Endothelial cell of umbilical vein (primary cell): ENCODE measurements around the gene BCL11B. TPM values are rescaled to one million over a fixed set of nuclear protein-coding genes. Genes with fewer than 3 reads are reported as not detected.

Experiments
- BruUV-seq: library from RNA; stranded (reverse); fragments of 400-500 nt; replicated peaks from 2 replicates; lab custom pipeline; 2021; lab: Mats Ljungman, UMichigan
- CTCF ChIA-PET: fragments of 300-600, 350-600 bp; sonication (Branson Sonifier 250); formaldehyde crosslinking; loops from one replicate; lab custom pipeline; 2021; ENCODE audit warnings: antibody characterized with exemption, inconsistent platforms; lab: Charles Lee
- POLR2A ChIA-PET: fragments of 300-600, 350-600 bp; sonication (Branson Sonifier 250); formaldehyde crosslinking; loops from one replicate; lab custom pipeline; 2021; ENCODE audit warnings: antibody characterized with exemption, inconsistent platforms; lab: Charles Lee
- DNase-seq: peaks from one replicate; pipeline ENCODE4 v3.0.0-alpha.2; 2011; ENCODE audit warnings: low read depth, low spot score
- FAIRE-seq: peaks from 2 replicates; lab custom pipeline; 2011; peaks lifted over from hg19 to GRCh38; lab: Jason Lieb, UNC
- H2AFZ ChIP-seq: 2 replicates; pipeline ENCODE4 v1.6.0; 2012; ENCODE audit warnings: low read depth, low read length, control low read depth, inconsistent platforms
- H3K27ac ChIP-seq: 2 replicates; pipeline ENCODE4 v1.5.1; 2011; ENCODE audit warnings: low read depth, mild to moderate bottlenecking, control low read depth, low read length, moderate library complexity; ENCODE audit not compliant: insufficient read depth
- H3K27me3 ChIP-seq, 2 experiments: 2 replicates each; pipeline versions ENCODE4 v1.6.0 to v1.6.1; 2011; ENCODE audit warnings: low read length in 2 of 2, mixed read lengths in 1 of 2; ENCODE audit not compliant: control insufficient read depth in 2 of 2, insufficient read depth in 2 of 2
- H3K36me3 ChIP-seq, 2 experiments: 2 replicates in 1 of 2; 3 replicates in 1 of 2; pipeline ENCODE4 v1.5.1; 2011; ENCODE audit warnings: low read length in 2 of 2, mild to moderate bottlenecking in 1 of 2, moderate library complexity in 1 of 2; ENCODE audit not compliant: control insufficient read depth in 2 of 2, insufficient read depth in 2 of 2; ENCODE audit errors: extremely low read depth in 1 of 2
- H3K4me1 ChIP-seq: 3 replicates; pipeline ENCODE4 v1.5.1; 2011; ENCODE audit warnings: mild to moderate bottlenecking, low read length; ENCODE audit not compliant: control insufficient read depth, insufficient read depth; ENCODE audit errors: extremely low read depth
- H3K4me2 ChIP-seq: 2 replicates; pipeline ENCODE4 v1.6.1; 2011; ENCODE audit warnings: low read length, control low read depth, mixed read lengths; ENCODE audit not compliant: insufficient read depth
- H3K4me3 ChIP-seq, 3 experiments: fragments of 200-600 bp in 1 of 3; sonication (generic), shearing (Covaris generic) in 1 of 3; replicated peaks in 1 of 3; 2 replicates each; pipeline ENCODE4 v1.5.1; 2011 to 2016; ENCODE audit warnings: control low read depth in 3 of 3, low read length in 3 of 3, mild to moderate bottlenecking in 2 of 3, inconsistent platforms in 1 of 3, low read depth in 1 of 3, moderate library complexity in 1 of 3; ENCODE audit not compliant: insufficient read depth in 1 of 3
- H3K79me2 ChIP-seq: 2 replicates; pipeline ENCODE4 v1.6.0; 2012; ENCODE audit warnings: low read length, inconsistent platforms; ENCODE audit not compliant: control insufficient read depth, insufficient read depth
- H3K9ac ChIP-seq: replicated peaks from 2 replicates; pipeline ENCODE3; 2011; ENCODE audit warnings: low read length, control low read depth; ENCODE audit not compliant: insufficient read depth; ENCODE audit errors: extremely low read depth
- H3K9me1 ChIP-seq: replicated peaks from 3 replicates; pipeline ENCODE4 v1.6.0; 2011; ENCODE audit warnings: mild to moderate bottlenecking, low read length; ENCODE audit not compliant: control insufficient read depth, insufficient read depth; ENCODE audit errors: extremely low read depth
- H3K9me3 ChIP-seq: replicated peaks from 2 replicates; pipeline ENCODE4 v1.5.1; 2012; ENCODE audit warnings: low read length, inconsistent platforms; ENCODE audit not compliant: control insufficient read depth, insufficient read depth
- H4K20me1 ChIP-seq: replicated peaks from 2 replicates; pipeline ENCODE3; 2011; ENCODE audit warnings: mild to moderate bottlenecking, low read length; ENCODE audit not compliant: control insufficient read depth, insufficient read depth; ENCODE audit errors: extremely low read depth
- CTCF ChIP-seq, 2 donors: IDR thresholded peaks; 1 replicate in 1 of 2; 2 replicates in 1 of 2; pipeline ENCODE4 v1.5.1; 2011; ENCODE audit warnings: low read length in 2 of 2, mild to moderate bottlenecking in 2 of 2, moderate library complexity in 2 of 2, control low read depth in 1 of 2, inconsistent platforms in 1 of 2, low read depth in 1 of 2; ENCODE audit not compliant: insufficient read depth in 1 of 2; ENCODE audit errors: extremely low read depth in 1 of 2
- EZH2 ChIP-seq: IDR thresholded peaks from 2 replicates; pipeline ENCODE4 v1.6.1; 2012; ENCODE audit warnings: borderline replicate concordance, low read depth, mild to moderate bottlenecking, moderate library complexity, low read length, inconsistent platforms; ENCODE audit not compliant: severe bottlenecking
- FOS ChIP-seq: IDR thresholded peaks from 2 replicates; pipeline ENCODE4 v1.6.1; 2011; ENCODE audit warnings: mild to moderate bottlenecking, low read length, moderate library complexity, borderline replicate concordance; ENCODE audit not compliant: insufficient read depth
- GATA2 ChIP-seq: IDR thresholded peaks from 2 replicates; pipeline ENCODE4 v1.7.0; 2011; ENCODE audit warnings: low read depth, mild to moderate bottlenecking, moderate library complexity, mixed read lengths, low read length; ENCODE audit not compliant: insufficient read length, insufficient read depth
- JUN ChIP-seq: IDR thresholded peaks from 2 replicates; pipeline ENCODE4 v1.6.1; 2011; ENCODE audit warnings: borderline replicate concordance, low read depth; ENCODE audit not compliant: insufficient read length, insufficient read depth
- MYC ChIP-seq: IDR thresholded peaks from one replicate; pipeline ENCODE4 v1.6.1; 2011; ENCODE audit warnings: mild to moderate bottlenecking, low read depth, low read length
- POLR2A ChIP-seq: IDR thresholded peaks from 2 replicates; pipeline ENCODE4 v1.6.1; 2012; ENCODE audit warnings: low read depth, mild to moderate bottlenecking, control low read depth, low read length
- POLR2AphosphoS5 ChIP-seq: IDR thresholded peaks from 2 replicates; pipeline ENCODE4 v1.6.1; 2012; ENCODE audit warnings: low read depth, mild to moderate bottlenecking, control low read depth, low read length, moderate library complexity; ENCODE audit not compliant: insufficient read depth
- dilution Hi-C: fragments of 300-500 bp; cut with MboI; formaldehyde crosslinking; loops from one replicate; pipeline ENCODE4 v1.15.0; 2019; ENCODE audit warnings: low sequenced_read_pairs; ENCODE audit not compliant: extremely low pct_ligation_motif_present
- intact Hi-C: fragments of 100-400 bp; cut with micrococcal nuclease; formaldehyde crosslinking; loops from one replicate; pipeline ENCODE4 v1.10.0; 2022
- polyA plus RNA-seq, 4 experiments: library from polyadenylated mRNA; depleted of rRNA in 3 of 4; stranded (reverse) in 3 of 4; unstranded in 1 of 4; fragments of >200 nt; gene quantifications; 2 replicates each; pipeline versions ENCODE4 v1.2.1 to v1.2.3, GENCODE V29; 2011 to 2012; ENCODE audit warnings: missing spikeins in 1 of 4
- total RNA-seq: library from RNA; stranded (reverse); gene quantifications from 2 replicates; pipeline ENCODE4 v1.2.3, GENCODE V29; 2021
- TF ChIP-seq, protein P1 (sequence below): IDR thresholded peaks from 2 replicates; pipeline ENCODE4 v1.6.1; 2011; ENCODE audit not compliant: insufficient read depth, insufficient read length

Gene BCL11B
- total and polyA plus RNA-seq, 2 donors (not counting 3 experiments of a cell fraction or from before 2014, with no cell fraction given), result 0.03 to 0.07 TPM

GRCh38 chr14:99264691-99265450, 7.1 kb downstream of the BCL11B start:
- no peaks in the 10 kb centered on the region for H3K9me3 ChIP-seq
- H3K27me3 ChIP-seq, result peaks cover 37 to 45% of the 10 kb centered on the region in 2 experiments
- H3K36me3 ChIP-seq, result no peaks in the 10 kb centered on the region
- dilution Hi-C loops, result no loop called here
- CTCF ChIA-PET, result interaction anchor here (0.9 kb wide), 1 partner anchor 310 kb away, joined by 3 read pairs; no protein-coding TSS in a partner anchor
- no peaks in the 10 kb centered on the region for H3K9me1 ChIP-seq
- H3K4me3 ChIP-seq, result no peak overlapping the region
- no peak overlapping the region for H3K4me2 ChIP-seq
- intact Hi-C loops, result no loop called here
- DNase-seq (no peak), FAIRE-seq (no peak)
- no peaks in the 10 kb centered on the region for H3K79me2 ChIP-seq
- TF ChIP-seq EZH2 (no peak), JUN (no peak), FOS (no peak), POLR2A (no peak), GATA2 (no peak), MYC (no peak), CTCF (IDR thresholded peaks at IDR 0.05; ENCODE audit: extremely low read depth in 1 of 2, insufficient read depth in 1 of 2, low read depth in 1 of 2, low read length in 2 of 2) (no peak), POLR2AphosphoS5 (no peak)
- TF ChIP-seq, protein P1, sequence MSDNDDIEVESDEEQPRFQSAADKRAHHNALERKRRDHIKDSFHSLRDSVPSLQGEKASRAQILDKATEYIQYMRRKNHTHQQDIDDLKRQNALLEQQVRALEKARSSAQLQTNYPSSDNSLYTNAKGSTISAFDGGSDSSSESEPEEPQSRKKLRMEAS, result no peak
- H3K27ac ChIP-seq, result no peak overlapping the region
- H3K9ac ChIP-seq, result no peak overlapping the region
- no TSS peak for BruUV-seq
- POLR2A ChIA-PET, result no interaction called here
- peaks cover under 1% of the 10 kb centered on the region for H3K4me1 ChIP-seq
- H2AFZ ChIP-seq, result no peak overlapping the region
- H4K20me1 ChIP-seq, result no peaks in the 10 kb centered on the region
